ENCODE data around the gene LAD1. TPM values are rescaled to one million over a fixed set of nuclear protein-coding genes. Genes with fewer than 3 reads are reported as not detected.

LAD1 gene
- total RNA-seq, 4 donors from 2014 or later = 0.26 to 4.8 (median 0.29) TPM; not detected in 1

GRCh38 chr1:201370500-201370899 lies 28.6 kb downstream of the LAD1 start:
- Histone ChIP-seq H3K27me3 (no peaks in the 10 kb centered on the region), H3K9me3 (no peaks in the 10 kb centered on the region)

GRCh38 chr1:201369209-201369608 lies 29.9 kb downstream of the LAD1 start:
- Histone ChIP-seq H3K36me3 (no peaks in the 10 kb centered on the region), H3K4me3 (no peak overlapping the region), H3K9me3 (no peaks in the 10 kb centered on the region), H3K4me1 (no peaks in the 10 kb centered on the region), H3K27ac (no peak overlapping the region), H3K27me3 (no peaks in the 10 kb centered on the region)
- intact Hi-C loops (cut with DNase I; ENCODE audit: low total_unique reads) = loop anchor here (10.0 kb wide), 1 partner anchor 114 kb away; no protein-coding TSS in a partner anchor
- TF ChIP-seq POLR2A (IDR thresholded peaks at IDR 0.05) (no peak), CTCF (IDR thresholded peaks at IDR 0.05) (no peak)
- DNase-seq = no peak

More at GRCh38 chr1:201370500-201370899, 28.6 kb downstream of the LAD1 start:
- Histone ChIP-seq H3K4me1 (no peaks in the 10 kb centered on the region), H3K27ac (no peak overlapping the region), H3K36me3 (no peaks in the 10 kb centered on the region), H3K4me3 (no peak overlapping the region)
- TF ChIP-seq POLR2A (IDR thresholded peaks at IDR 0.05) (no peak), CTCF (IDR thresholded peaks at IDR 0.05) (no peak)
- no peak for DNase-seq
- intact Hi-C loops (cut with DNase I; ENCODE audit: low total_unique reads) = no loop called here

DNA sequence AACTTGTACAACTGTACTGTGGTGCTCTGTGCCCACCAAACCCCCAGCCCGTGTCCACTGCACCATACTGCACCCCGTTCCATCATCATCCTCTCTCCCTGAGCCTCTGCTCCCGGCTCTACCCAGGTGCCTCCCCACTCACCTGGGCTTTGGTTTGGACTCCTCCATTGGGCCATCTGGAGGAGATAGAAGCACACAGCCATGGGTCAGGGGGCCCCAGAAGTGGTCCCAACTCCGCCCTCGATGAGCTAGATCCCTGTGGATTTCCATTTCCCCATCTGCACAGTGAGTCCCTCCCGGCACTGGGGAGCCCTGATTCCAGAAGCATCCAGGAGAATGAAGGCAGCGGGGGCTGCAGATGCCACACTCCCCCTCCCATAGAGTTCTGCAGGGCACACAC lies 32.4 kb downstream of the LAD1 start:
- Histone ChIP-seq H3K9me3 (no peaks in the 10 kb centered on the region), H3K4me3 (no peak overlapping the region), H3K27me3 (no peaks in the 10 kb centered on the region), H3K4me1 (no peaks in the 10 kb centered on the region), H3K27ac (no peak overlapping the region), H3K36me3 (no peaks in the 10 kb centered on the region)
- TF ChIP-seq POLR2A (IDR thresholded peaks at IDR 0.05) (no peak), CTCF (IDR thresholded peaks at IDR 0.05) (no peak)
- intact Hi-C loops (cut with DNase I; ENCODE audit: low total_unique reads) = loop anchor here (10.0 kb wide), 1 partner anchor 112 kb away; no protein-coding TSS in a partner anchor
- no peak for DNase-seq

GRCh38 chr1:201365251-201365650 lies 33.9 kb downstream of the LAD1 start:
- Histone ChIP-seq H3K36me3 (no peaks in the 10 kb centered on the region), H3K27ac (no peak overlapping the region), H3K4me1 (no peaks in the 10 kb centered on the region), H3K4me3 (no peak overlapping the region), H3K9me3 (no peaks in the 10 kb centered on the region), H3K27me3 (no peaks in the 10 kb centered on the region)
- intact Hi-C loops (cut with DNase I; ENCODE audit: low total_unique reads) = loop anchor here (10.0 kb wide), 1 partner anchor 110 kb away; no protein-coding TSS in a partner anchor
- TF ChIP-seq CTCF (IDR thresholded peaks at IDR 0.05) (no peak), POLR2A (IDR thresholded peaks at IDR 0.05) (no peak)
- DNase-seq = no peak

DNA sequence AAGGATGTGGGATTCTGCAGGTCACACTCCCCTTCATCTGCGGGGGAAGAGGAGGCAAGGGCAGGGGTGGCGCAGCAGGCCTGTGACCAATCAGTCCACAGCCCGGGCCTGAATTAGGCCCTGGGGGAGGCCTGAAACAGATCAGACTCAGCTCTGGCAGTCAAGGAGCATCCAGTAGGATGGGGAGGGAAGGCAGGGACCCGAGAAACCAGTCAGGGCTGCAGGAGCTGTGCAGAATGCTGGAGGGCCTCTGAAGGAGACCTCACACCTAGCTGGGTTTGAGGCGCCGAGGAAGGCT lies 34.4 kb downstream of the LAD1 start:
- intact Hi-C loops (cut with DNase I; ENCODE audit: low total_unique reads) = loop anchor here (10.0 kb wide), 1 partner anchor 110 kb away; no protein-coding TSS in a partner anchor
- DNase-seq = no peak
- no peak for TF ChIP-seq POLR2A (IDR thresholded peaks at IDR 0.05)
- no peak for TF ChIP-seq CTCF (IDR thresholded peaks at IDR 0.05)
- H3K9me3 ChIP-seq = no peaks in the 10 kb centered on the region
- H3K4me3 ChIP-seq = no peak overlapping the region
- H3K4me1 ChIP-seq = no peaks in the 10 kb centered on the region
- no peak overlapping the region for H3K27ac ChIP-seq
- no peaks in the 10 kb centered on the region for H3K27me3 ChIP-seq
- no peaks in the 10 kb centered on the region for H3K36me3 ChIP-seq
